ENCODE results near the gene NKX3-2.

The NKX3-2 gene

GRCh38 chr4:13498469-13498868 is 45.8 kb downstream of the NKX3-2 start:
- DNase-seq (ENCODE audit: low spot score) = no peak

DNA sequence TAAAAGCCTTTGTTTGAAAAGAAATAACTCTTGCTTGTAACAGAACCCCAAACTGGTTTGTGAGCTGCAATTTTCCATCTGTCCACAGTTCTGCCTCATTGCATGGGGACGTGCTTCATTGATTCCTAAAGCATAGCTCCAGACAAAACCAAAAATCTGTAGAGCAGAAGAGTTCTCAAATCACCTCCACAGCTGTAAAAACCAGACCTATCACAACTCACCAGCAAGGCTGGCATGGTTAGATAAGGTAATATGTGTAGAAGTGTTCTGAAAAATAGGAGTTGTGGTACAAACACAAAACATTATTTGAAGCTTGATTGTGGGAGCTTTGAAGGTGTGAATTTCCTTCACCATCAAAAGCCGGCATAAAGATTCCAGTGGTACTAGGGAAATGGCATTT is 47.7 kb downstream of the NKX3-2 start:
- DNase-seq (ENCODE audit: low spot score) = no peak

DNA sequence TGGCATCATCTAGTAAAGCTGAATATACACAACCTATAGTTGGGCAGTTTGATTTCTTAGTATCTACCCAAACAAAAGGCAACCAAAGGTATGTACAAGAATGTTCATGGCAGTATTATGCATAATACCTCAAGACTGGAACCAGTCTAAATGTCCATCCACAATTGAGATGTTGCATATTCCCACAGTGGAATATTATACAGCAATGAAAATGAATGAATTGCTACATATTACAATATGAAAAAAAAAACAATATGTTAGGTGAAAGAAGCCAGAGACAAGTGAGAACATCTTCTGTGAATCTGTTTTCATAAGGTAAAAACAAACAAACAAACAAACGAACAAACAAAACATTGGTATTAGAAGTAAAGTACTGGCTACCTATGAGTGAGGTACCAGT is 48.6 kb downstream of the NKX3-2 start:
- no peak for DNase-seq (ENCODE audit: low spot score)

DNA sequence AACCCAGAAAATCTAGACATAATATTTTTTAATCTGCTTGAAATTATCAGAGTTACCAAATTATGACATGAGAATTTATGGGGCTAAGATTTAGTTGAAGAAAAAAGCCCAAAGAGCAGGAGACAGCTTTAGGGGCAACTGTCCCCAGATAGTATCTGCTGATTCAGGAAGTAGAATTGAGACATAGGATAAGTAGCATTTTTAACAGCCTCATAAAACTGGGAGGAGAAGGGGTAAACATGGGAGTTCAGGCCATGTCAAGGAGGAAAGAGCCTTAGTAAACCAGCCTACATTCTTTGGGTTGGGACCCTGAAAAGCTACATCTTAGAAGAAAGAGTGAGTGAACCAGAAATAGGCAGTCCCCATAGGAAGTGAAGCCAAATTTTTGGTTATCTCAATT is 50.5 kb downstream of the NKX3-2 start:
- no peak for DNase-seq (ENCODE audit: low spot score)

DNA sequence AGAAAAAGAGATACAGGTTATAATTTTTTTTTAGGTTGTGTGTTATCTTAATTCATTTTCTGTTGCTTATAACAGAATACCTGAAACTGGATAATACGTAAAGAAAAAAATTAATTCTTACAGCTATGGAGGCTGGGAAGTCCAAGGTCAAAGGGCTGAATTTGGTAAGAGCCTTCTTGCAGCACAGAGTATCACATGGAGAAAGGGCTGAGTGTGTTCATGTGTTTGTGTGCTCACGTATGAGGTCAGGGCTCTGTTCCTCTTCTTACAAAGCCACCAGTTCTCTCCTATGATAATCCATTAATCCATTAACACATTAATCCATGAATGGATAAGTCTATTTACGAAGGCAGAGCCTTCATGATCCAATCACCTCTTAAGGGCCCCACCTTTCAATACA is 51.6 kb downstream of the NKX3-2 start:
- DNase-seq (ENCODE audit: low spot score) = no peak
